Memory B cell (primary cell): Measurements from ENCODE around the gene GAL.

ENCODE experiments used
- ATAC-seq: fragments of 150-1000 bp; cut with Tn5 transposase; 2 replicates; pipeline ENCODE4 v1.10.0; 2021; ENCODE audit warnings: low read depth, mild to moderate bottlenecking, moderate library complexity
- DNase-seq, 2 donors: peaks; one replicate each; pipeline ENCODE4 v3.0.0; 2022; ENCODE audit warnings: low spot score in 2 of 2
- H3K27ac Mint-ChIP-seq: one replicate; pipeline ENCODE4 v1.8.0; 2022; ENCODE audit warnings: mild to moderate bottlenecking, moderate library complexity, mixed read lengths
- H3K27me3 Mint-ChIP-seq: one replicate; pipeline ENCODE4 v1.8.0; 2022; ENCODE audit warnings: mixed read lengths
- H3K36me3 Mint-ChIP-seq: one replicate; pipeline ENCODE4 v1.8.0; 2022; ENCODE audit warnings: mild to moderate bottlenecking, mixed read lengths
- H3K4me1 Mint-ChIP-seq: one replicate; pipeline ENCODE4 v1.8.0; 2022; ENCODE audit warnings: mixed read lengths
- H3K4me3 Mint-ChIP-seq: one replicate; pipeline ENCODE4 v1.8.0; 2022; ENCODE audit warnings: mild to moderate bottlenecking, moderate library complexity, mixed read lengths
- H3K9me3 Mint-ChIP-seq: one replicate; pipeline ENCODE4 v1.8.0; 2022; ENCODE audit warnings: mixed read lengths

Gene GAL

DNA sequence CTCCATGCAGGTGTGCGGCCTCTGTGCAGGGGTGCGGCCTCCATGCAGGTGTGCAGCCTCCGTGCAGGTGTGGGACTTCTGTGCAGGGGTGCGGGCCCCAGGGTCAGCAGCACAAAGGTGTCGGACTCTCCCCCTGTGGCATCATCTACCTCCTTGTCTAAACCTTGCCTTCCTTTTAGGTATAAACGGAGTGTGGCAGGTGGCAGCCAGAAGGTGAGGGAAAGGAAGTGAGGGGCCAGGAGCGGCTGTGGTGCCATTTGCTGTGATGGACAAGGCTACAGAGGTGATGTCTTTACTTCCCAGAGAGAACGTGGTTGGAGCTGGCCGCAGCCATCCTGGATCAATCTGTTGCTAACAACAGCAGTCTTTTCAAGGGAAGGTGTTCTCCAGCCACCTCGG lies 9.1 kb downstream of the GAL start:
- no peak overlapping the region for H3K27ac Mint-ChIP-seq
- H3K9me3 Mint-ChIP-seq, result peaks cover 5% of the 10 kb centered on the region
- H3K4me3 Mint-ChIP-seq, result no peak overlapping the region
- ATAC-seq (no peak), DNase-seq (no peak)
- peaks cover 21% of the 10 kb centered on the region for H3K27me3 Mint-ChIP-seq
- H3K36me3 Mint-ChIP-seq, result peaks cover 7% of the 10 kb centered on the region
- no peaks in the 10 kb centered on the region for H3K4me1 Mint-ChIP-seq

DNA sequence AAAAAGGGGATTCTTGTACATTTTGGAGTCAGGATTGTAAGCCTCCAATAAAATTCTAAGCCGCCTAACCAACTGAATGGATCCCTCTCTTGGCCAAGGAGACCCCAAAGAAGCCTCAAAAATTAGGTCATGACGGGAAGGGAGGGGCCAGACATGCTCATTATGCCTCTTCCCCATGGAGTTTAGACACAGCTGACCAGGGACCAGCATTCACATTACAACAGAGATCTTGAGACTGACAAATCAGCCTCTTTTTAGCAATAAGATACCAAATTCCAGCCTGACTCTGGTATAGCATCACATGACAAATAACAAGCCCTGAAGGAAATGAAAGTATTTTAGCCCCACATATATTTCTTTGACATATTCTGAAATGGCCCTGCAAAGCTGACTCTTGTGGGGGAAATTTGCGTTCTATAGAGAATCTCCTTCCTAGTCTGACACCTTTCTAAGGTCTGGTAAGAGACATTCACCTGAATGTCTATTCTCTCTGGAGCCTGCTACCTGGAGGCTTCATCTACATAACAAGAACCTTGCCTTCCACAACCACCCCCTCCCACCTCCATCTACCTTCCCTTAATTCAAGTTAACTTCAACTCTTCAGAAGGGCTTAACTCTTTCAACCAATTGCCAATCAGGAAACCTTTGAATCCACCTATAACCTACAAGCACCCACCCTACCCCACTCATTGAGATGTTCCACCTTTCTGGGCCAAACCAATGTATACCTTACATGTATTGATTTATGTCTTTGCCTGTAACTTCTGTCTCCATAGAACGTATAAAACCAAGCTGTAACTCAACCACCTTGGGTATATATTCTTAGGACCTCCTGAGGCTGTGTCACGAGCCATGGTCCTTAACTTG lies 10.3 kb downstream of the GAL start:
- H3K4me1 Mint-ChIP-seq, result no peaks in the 10 kb centered on the region
- no peak for DNase-seq
- no peak overlapping the region for H3K4me3 Mint-ChIP-seq
- no peak overlapping the region for H3K27ac Mint-ChIP-seq
- peaks cover 5% of the 10 kb centered on the region for H3K9me3 Mint-ChIP-seq
- peaks cover 19% of the 10 kb centered on the region for H3K27me3 Mint-ChIP-seq
- H3K36me3 Mint-ChIP-seq, result peaks cover 9% of the 10 kb centered on the region
- no peak for ATAC-seq

DNA sequence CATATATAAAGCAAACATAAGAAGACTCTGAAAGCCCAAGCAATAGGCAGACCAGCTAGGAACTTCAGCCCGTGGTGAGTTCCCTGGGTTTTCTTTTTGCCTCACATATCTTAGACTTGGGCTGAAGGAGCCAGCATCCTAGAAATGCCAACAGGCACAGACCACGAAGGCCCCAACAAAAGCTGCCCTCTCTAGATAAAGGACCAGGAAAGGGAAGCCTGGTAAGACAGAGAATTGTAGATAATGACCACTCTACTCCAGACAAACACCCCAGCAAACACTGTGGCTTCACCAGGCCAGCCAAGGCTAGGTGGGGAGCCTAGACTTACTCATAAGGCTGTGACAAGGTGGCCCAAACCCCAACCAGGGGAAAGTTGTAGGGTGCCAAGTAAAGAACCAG lies 11.2 kb downstream of the GAL start:
- H3K4me1 Mint-ChIP-seq, result no peaks in the 10 kb centered on the region
- ATAC-seq (no peak), DNase-seq (no peak)
- H3K4me3 Mint-ChIP-seq, result no peak overlapping the region
- peaks cover 19% of the 10 kb centered on the region for H3K27me3 Mint-ChIP-seq
- H3K9me3 Mint-ChIP-seq, result peaks cover 5% of the 10 kb centered on the region
- no peak overlapping the region for H3K27ac Mint-ChIP-seq
- peaks cover 9% of the 10 kb centered on the region for H3K36me3 Mint-ChIP-seq

DNA sequence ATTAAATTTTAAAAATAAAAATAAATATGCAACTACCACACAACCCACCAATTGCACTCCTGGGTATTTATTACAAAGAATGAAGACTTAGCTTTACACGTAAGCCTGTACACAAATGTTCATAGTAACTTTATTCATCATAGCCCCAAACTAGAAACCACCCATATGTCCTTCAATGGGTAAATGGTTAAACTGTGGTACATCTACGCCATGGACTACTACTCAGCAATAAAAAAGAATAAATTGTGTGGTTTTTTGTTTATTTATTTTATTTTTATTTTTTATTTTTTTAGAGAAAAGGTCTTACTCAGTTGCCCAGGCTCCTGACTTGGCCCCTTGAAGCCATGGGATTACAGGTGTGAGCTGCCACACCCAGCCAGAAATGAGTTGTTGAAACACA lies 14.6 kb downstream of the GAL start:
- Mint-ChIP-seq H3K36me3 (peaks cover 9% of the 10 kb centered on the region), H3K4me3 (no peak overlapping the region), H3K27me3 (peaks cover 11% of the 10 kb centered on the region), H3K9me3 (peaks cover 5% of the 10 kb centered on the region), H3K27ac (no peak overlapping the region), H3K4me1 (no peaks in the 10 kb centered on the region)
- DNase-seq, result no peak
- ATAC-seq, result no peak

DNA sequence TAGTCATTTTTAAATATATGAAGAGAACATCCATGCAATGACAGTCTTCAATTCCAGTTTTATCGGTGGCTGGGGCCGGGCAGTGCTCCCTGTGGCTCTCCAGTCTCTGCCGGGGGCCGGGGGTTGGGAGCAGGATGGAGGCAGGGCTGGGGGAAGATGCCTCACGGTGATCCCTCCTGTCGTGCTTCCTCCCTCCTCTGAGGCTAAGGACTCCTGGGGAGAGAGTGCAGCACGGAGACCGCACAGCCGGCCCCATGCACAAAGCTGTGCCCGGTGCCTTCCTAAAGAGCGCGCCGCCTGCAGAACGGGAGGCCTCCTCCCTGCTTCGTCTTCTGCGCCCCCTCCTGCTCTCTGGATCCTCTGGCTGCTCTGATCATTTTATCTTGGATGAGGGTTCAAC lies 20.5 kb downstream of the GAL start:
- no peak overlapping the region for H3K4me3 Mint-ChIP-seq
- ATAC-seq (no peak), DNase-seq (no peak)
- no peaks in the 10 kb centered on the region for H3K4me1 Mint-ChIP-seq
- no peak overlapping the region for H3K27ac Mint-ChIP-seq
- H3K9me3 Mint-ChIP-seq, result no peaks in the 10 kb centered on the region
- H3K36me3 Mint-ChIP-seq, result no peaks in the 10 kb centered on the region
- peaks cover 3% of the 10 kb centered on the region for H3K27me3 Mint-ChIP-seq

DNA sequence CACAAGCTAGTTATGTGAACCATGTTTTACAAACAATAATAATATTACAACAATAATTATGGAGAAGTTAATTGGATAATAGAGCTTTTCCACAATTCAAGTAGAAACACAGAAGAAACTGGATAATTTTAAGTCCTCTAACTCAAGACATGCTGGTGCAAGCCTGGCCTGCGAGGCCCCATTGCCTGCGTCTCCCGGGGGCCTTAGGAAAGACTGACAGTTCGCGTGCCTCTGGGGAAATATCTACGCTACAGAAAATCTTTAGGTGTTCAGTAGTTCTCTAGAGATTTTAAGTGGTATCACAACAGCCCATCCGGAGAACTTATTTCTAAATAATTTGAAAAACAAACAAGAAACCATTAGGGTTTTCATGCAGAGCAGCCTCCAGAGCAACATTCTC lies 23.2 kb downstream of the GAL start:
- H3K9me3 Mint-ChIP-seq, result no peaks in the 10 kb centered on the region
- no peak overlapping the region for H3K4me3 Mint-ChIP-seq
- peaks cover 2% of the 10 kb centered on the region for H3K36me3 Mint-ChIP-seq
- no peak overlapping the region for H3K27ac Mint-ChIP-seq
- ATAC-seq (no peak), DNase-seq (no peak)
- H3K4me1 Mint-ChIP-seq, result no peaks in the 10 kb centered on the region
- H3K27me3 Mint-ChIP-seq, result peaks cover 7% of the 10 kb centered on the region

DNA sequence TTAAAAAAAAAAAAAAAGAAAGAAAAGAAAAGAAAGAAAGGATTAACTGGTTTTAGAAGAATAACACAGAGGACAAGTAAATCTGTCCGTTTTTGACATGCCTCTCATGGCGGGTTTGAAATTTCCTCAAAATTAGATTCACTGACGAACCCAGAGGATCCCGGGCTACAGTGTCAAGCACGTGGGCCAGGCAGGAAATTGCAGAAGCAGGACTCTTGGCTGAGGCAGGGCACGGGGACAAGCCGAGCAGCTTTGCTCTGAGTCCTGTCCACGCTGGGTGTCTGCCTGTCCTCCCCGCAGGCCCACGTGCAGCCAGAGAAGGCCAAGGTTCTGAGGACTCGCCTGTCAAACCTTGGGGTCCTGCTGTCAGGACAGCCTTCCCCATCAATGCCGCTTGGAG lies 24.7 kb downstream of the GAL start:
- Mint-ChIP-seq H3K4me1 (no peaks in the 10 kb centered on the region), H3K27ac (no peak overlapping the region), H3K9me3 (no peaks in the 10 kb centered on the region), H3K36me3 (peaks cover 2% of the 10 kb centered on the region), H3K27me3 (peaks cover 4% of the 10 kb centered on the region), H3K4me3 (no peak overlapping the region)
- ATAC-seq (no peak), DNase-seq (no peak)

DNA sequence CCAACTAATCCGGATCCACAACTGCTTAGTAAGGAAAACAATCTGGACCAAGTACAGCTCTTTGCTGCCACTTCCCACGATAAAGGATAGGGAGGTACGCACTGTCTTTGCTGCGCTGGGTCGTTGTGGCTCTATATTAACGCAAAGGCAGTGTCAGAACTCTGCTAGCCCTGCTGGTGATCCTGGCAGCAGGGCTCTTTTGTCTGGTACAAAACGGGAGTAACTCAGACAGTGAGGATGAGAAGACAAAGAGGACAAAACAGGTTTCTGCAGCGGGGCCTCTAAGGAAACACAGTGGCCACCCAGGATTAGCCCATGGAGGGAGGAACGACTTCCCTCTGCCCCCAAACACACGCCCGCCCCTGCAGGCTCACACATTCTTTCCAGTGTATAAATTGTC lies 26.1 kb downstream of the GAL start:
- H3K4me3 Mint-ChIP-seq, result no peak overlapping the region
- H3K36me3 Mint-ChIP-seq, result peaks cover 2% of the 10 kb centered on the region
- no peaks in the 10 kb centered on the region for H3K9me3 Mint-ChIP-seq
- peaks cover 4% of the 10 kb centered on the region for H3K27me3 Mint-ChIP-seq
- ATAC-seq, result no peak
- H3K27ac Mint-ChIP-seq, result no peak overlapping the region
- H3K4me1 Mint-ChIP-seq, result no peaks in the 10 kb centered on the region
- DNase-seq, result no peak

DNA sequence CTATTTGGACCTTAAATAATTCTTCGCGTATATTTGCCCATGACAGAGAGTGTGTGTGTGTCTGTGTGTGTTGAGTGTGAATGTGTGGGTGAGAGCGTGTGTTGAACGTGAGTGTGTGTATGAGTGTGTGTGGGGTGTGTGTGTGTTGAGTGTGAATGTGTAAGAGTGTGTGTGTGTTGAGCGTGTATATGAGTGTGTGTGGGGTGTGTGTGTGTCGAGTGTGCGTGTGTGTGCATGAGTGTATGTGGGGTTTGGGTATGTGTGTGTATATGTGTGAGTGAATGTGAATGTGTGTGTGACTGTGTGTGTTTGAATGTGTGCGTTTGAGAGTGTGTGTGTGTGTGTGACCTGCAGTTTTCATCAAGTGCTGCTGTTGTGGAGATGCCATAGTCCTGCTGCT lies 26.8 kb downstream of the GAL start:
- Mint-ChIP-seq H3K9me3 (no peaks in the 10 kb centered on the region), H3K27me3 (peaks cover 6% of the 10 kb centered on the region), H3K27ac (no peak overlapping the region), H3K4me1 (no peaks in the 10 kb centered on the region), H3K36me3 (peaks cover 2% of the 10 kb centered on the region), H3K4me3 (no peak overlapping the region)
- DNase-seq (no peak), ATAC-seq (no peak)

DNA sequence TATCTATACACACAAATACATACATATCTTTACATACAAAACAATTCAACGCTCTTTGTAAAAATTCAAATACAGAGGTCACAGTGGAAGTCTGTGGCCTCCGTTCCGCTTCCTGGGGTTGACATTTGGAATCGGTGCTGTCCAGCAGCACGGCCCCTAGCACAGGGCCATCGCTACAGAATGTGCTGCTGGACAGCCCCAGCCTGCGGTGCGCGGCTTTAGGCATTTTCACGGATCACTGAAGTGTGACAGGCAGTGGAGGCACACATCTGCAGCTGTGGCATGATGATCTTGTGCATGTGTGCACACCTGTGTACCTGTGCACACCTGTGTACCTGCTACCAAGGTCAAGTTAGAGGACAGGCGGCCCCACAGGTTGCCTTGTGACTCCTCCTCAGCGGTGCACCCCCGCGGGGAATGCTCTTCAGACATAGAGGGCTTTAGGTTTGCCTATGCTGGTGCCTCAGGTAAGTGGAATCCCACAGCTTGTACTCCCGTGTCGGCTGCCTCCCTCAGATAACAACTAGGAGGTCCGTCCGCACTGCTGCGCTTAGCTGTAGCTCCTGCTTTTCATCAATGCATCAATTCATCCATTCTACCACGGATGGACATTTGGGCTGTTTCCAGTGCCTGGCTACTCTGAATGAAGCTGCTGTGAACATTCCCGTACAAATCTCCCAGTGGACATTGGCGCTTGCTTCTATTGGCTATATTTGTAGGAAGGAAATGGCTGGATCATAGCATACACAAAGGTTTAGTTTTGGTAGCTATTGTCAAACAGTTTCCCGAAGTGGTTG lies 29.9 kb downstream of the GAL start:
- Mint-ChIP-seq H3K4me1 (no peaks in the 10 kb centered on the region), H3K27ac (no peak overlapping the region), H3K27me3 (peaks cover 13% of the 10 kb centered on the region), H3K9me3 (peaks cover 4% of the 10 kb centered on the region), H3K36me3 (peaks cover 5% of the 10 kb centered on the region), H3K4me3 (no peak overlapping the region)
- ATAC-seq (no peak), DNase-seq (no peak)

DNA sequence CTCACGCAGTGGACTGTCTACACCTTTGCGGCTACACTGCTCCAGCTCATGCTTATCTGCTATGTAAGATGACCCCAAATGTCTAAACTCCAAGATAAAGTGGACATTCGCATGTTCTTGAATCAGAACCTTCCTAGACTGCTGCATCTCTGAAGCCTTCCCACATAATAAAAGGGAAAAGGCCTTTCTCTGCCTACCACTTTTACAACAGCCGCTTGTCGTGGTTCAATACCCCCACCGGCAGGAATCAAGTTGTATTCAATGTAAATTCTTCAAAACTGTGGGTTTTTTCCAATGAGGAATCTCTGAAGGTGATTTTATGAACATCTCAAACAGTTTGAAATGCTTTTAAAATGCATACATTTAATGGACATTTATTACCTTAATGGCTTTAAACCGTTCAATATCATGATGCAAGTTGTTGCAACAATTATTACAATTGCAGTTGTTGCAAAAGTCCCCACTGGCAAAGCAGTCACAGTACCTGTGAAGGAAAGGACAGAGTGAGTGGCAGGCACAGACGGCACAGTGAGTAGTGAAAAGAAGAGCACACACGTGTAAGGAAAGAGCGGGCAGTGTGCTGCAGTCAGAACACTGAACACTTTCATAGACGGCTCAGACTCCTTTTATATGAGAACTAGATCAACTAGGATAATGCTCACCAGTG lies 31.2 kb downstream of the GAL start:
- H3K36me3 Mint-ChIP-seq, result peaks cover 15% of the 10 kb centered on the region
- no peak overlapping the region for H3K27ac Mint-ChIP-seq
- DNase-seq (no peak), ATAC-seq (no peak)
- no peak overlapping the region for H3K4me3 Mint-ChIP-seq
- peaks cover 13% of the 10 kb centered on the region for H3K9me3 Mint-ChIP-seq
- peaks cover 21% of the 10 kb centered on the region for H3K27me3 Mint-ChIP-seq
- no peaks in the 10 kb centered on the region for H3K4me1 Mint-ChIP-seq

DNA sequence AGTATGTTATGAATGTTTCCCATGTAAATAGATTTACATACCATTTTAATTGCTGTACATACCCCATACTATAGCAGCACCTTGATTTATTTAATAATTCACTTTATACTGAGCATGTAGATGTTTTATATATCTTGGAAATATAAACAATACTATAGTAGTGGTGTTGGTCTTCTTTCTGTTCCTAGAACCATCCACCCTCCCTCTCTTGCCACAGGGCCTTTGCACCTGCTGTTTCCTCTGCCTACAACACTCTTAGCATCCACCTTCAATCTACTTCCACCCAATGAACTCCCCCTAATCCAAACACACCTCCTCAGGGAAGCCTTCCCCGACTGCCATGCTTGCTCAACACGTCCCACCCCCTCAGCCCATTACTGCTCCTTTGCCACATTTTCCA lies 36.7 kb downstream of the GAL start:
- Mint-ChIP-seq H3K27me3 (peaks cover 20% of the 10 kb centered on the region), H3K36me3 (peaks cover 17% of the 10 kb centered on the region), H3K4me3 (no peak overlapping the region), H3K9me3 (peaks cover 15% of the 10 kb centered on the region), H3K27ac (no peak overlapping the region), H3K4me1 (no peaks in the 10 kb centered on the region)
- no peak for DNase-seq
- no peak for ATAC-seq

DNA sequence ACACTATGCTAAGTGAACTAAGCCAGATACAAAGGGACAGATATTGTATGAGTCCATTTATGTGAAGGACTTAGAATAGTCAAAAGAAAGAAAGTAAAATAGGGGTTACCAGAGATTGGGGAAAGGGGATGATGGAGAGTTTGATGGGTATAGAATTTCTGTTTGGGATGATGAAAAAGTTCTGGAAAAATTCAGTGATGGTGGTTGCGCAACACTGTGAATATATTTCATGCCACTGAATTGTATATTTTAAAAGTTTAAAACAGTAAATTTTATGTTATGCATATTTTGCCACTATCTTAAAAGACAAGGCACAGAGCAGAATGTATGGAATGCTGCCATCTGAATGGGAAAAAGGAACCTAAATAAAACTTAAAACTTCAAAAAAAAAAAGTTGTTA lies 37.8 kb downstream of the GAL start:
- peaks cover 17% of the 10 kb centered on the region for H3K36me3 Mint-ChIP-seq
- ATAC-seq, result no peak

DNA sequence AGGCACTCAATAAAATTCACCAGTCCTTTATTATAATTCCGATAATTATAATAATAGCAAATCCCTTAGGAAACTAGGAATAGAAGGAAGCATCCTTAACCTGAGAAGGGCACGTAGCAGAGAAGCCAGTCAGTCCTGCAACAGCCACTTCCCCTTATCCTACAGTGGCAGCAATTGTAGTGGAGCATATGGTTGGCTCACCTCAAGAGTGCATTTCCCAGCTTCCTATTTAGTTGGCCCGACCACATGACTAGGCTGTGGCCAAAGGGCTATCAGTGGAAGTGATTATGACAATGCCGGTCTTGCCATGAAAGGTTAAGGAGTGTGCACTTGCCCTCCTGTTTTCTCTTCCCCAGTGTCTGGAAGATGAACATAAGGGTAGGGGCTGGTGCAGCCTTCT lies 39.9 kb downstream of the GAL start:
- H3K27ac Mint-ChIP-seq, result no peak overlapping the region
- no peaks in the 10 kb centered on the region for H3K4me1 Mint-ChIP-seq

More for the DNA sequence above, 37.8 kb downstream of the GAL start:
- Mint-ChIP-seq H3K27ac (no peak overlapping the region), H3K4me3 (no peak overlapping the region), H3K27me3 (peaks cover 18% of the 10 kb centered on the region), H3K9me3 (peaks cover 15% of the 10 kb centered on the region), H3K4me1 (no peaks in the 10 kb centered on the region)
- no peak for DNase-seq

More for the DNA sequence above, 39.9 kb downstream of the GAL start:
- ATAC-seq (no peak), DNase-seq (no peak)
- no peak overlapping the region for H3K4me3 Mint-ChIP-seq
- peaks cover 12% of the 10 kb centered on the region for H3K9me3 Mint-ChIP-seq
- peaks cover 13% of the 10 kb centered on the region for H3K36me3 Mint-ChIP-seq
- H3K27me3 Mint-ChIP-seq, result peaks cover 12% of the 10 kb centered on the region
